Keratinocyte (primary cell): ENCODE data around the gene MC5R. TPM values are rescaled to one million over a fixed set of nuclear protein-coding genes. Genes with fewer than 3 reads are reported as not detected.

ENCODE experiments used
- DNase-seq: peaks from one replicate; pipeline ENCODE4 v3.0.0-alpha.2; 2011; ENCODE audit warnings: low read depth, missing footprints, low spot score
- FAIRE-seq: peaks from 2 replicates; lab custom pipeline; 2011; peaks lifted over from hg19 to GRCh38; lab: Jason Lieb, UNC
- H2AFZ ChIP-seq: 2 replicates; pipeline ENCODE4 v1.6.0; 2012; ENCODE audit warnings: low read length, control low read depth, inconsistent platforms; ENCODE audit not compliant: control insufficient read depth
- H3K27ac ChIP-seq: 2 replicates; pipeline ENCODE4 v1.5.1; 2011; ENCODE audit warnings: low read length; ENCODE audit not compliant: control insufficient read depth, insufficient read depth
- H3K27me3 ChIP-seq: 3 replicates; pipeline ENCODE4 v1.6.0; 2011; ENCODE audit warnings: low read length; ENCODE audit not compliant: control insufficient read depth, insufficient read depth; ENCODE audit errors: extremely low read depth
- H3K36me3 ChIP-seq, 2 experiments: 2 replicates in 1 of 2; 3 replicates in 1 of 2; pipeline ENCODE4 v1.5.1; 2011; ENCODE audit warnings: low read length in 2 of 2, mild to moderate bottlenecking in 1 of 2; ENCODE audit not compliant: control insufficient read depth in 2 of 2, insufficient read depth in 2 of 2; ENCODE audit errors: extremely low read depth in 1 of 2
- H3K4me1 ChIP-seq: 3 replicates; pipeline ENCODE4 v1.5.1; 2011; ENCODE audit warnings: low read length; ENCODE audit not compliant: control insufficient read depth, insufficient read depth; ENCODE audit errors: extremely low read depth
- H3K4me2 ChIP-seq: 3 replicates; pipeline ENCODE4 v1.6.0; 2011; ENCODE audit warnings: low read depth, low read length; ENCODE audit not compliant: control insufficient read depth, insufficient read depth; ENCODE audit errors: extremely low read depth
- H3K4me3 ChIP-seq, 3 experiments: fragments of 200-600 bp in 1 of 3; sonication (generic) in 1 of 3; 2 replicates in 2 of 3; 3 replicates in 1 of 3; pipeline ENCODE4 v1.5.1; 2011 to 2016; ENCODE audit warnings: low read length in 3 of 3, mild to moderate bottlenecking in 3 of 3, control low read depth in 2 of 3, inconsistent platforms in 1 of 3, low read depth in 1 of 3, mixed read lengths in 1 of 3, mixed run types in 1 of 3, moderate library complexity in 1 of 3; ENCODE audit not compliant: control insufficient read depth in 2 of 3, insufficient read depth in 2 of 3; ENCODE audit errors: extremely low read depth in 1 of 3
- H3K79me2 ChIP-seq: 2 replicates; pipeline ENCODE4 v1.6.0; 2012; ENCODE audit warnings: low read length; ENCODE audit not compliant: control insufficient read depth, insufficient read depth
- H3K9ac ChIP-seq: 3 replicates; pipeline ENCODE4 v1.6.0; 2011; ENCODE audit warnings: low read length; ENCODE audit not compliant: control insufficient read depth, insufficient read depth; ENCODE audit errors: extremely low read depth
- H3K9me1 ChIP-seq: 3 replicates; pipeline ENCODE4 v1.6.0; 2011; ENCODE audit warnings: low read length; ENCODE audit not compliant: control insufficient read depth, insufficient read depth; ENCODE audit errors: extremely low read depth
- H3K9me3 ChIP-seq: 2 replicates; pipeline ENCODE4 v1.5.1; 2012; ENCODE audit warnings: low read depth, low read length; ENCODE audit not compliant: control insufficient read depth
- H4K20me1 ChIP-seq: 3 replicates; pipeline ENCODE4 v1.6.0; 2011; ENCODE audit warnings: low read length; ENCODE audit not compliant: control insufficient read depth, insufficient read depth; ENCODE audit errors: extremely low read depth
- EZH2 ChIP-seq: IDR thresholded peaks from one replicate; pipeline ENCODE4 v1.6.1; 2012; ENCODE audit warnings: inconsistent platforms, mild to moderate bottlenecking, low read length, moderate library complexity
- dilution Hi-C: fragments of 300-500 bp; cut with MboI; formaldehyde crosslinking; loops from one replicate; pipeline ENCODE4 v1.7.0; 2020; ENCODE audit warnings: low sequenced_read_pairs; ENCODE audit not compliant: extremely low pct_ligation_motif_present
- polyA plus RNA-seq, 5 experiments: library from polyadenylated mRNA; depleted of rRNA in 3 of 5; stranded (reverse) in 3 of 5; stranded (forward) in 1 of 5; unstranded in 1 of 5; fragments of >200 nt; gene quantifications; 1 replicate in 1 of 5; 2 replicates in 3 of 5; 3 replicates in 1 of 5; pipeline versions ENCODE4 v1.2.1 to v1.2.3, GENCODE V29; 2011 to 2012; ENCODE audit warnings: missing spikeins in 2 of 5, low read depth in 1 of 5, low replicate concordance in 1 of 5
- TF ChIP-seq, protein P1 (sequence below), 3 experiments: IDR thresholded peaks in 1 of 3; conservative IDR thresholded peaks in 1 of 3; optimal IDR thresholded peaks in 1 of 3; 2 replicates in 2 of 3; 3 replicates in 1 of 3; pipeline versions ENCODE3 to v1.5.1; 2011; ENCODE audit warnings: low read length in 3 of 3, mild to moderate bottlenecking in 3 of 3, moderate library complexity in 2 of 3, control low read depth in 1 of 3, inconsistent platforms in 1 of 3; ENCODE audit not compliant: insufficient read depth in 2 of 3; ENCODE audit errors: extremely low read depth in 1 of 3

MC5R gene
- polyA plus RNA-seq, 1 donor (not counting 4 experiments of a cell fraction or from before 2014, with no cell fraction given) = not detected

DNA sequence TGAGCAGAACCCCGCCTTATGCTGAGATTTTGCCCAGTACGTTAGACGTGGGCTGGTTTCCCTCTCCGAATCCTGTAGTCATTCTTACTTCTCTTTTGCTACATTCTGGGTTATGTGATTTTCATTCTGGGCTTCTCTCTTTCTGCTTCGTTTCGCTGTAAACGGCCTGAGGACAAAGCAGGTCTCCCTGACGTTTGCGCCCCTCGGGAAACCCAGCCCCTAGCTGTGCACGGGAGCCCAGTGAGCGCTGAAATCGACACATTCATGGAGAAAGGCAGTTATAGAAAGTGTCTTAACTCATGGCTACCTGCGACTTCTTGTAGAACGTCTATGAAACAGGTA, 22.7 kb upstream of the MC5R start:
- H3K9ac ChIP-seq = peak overlapping the region; percentile 41
- TF ChIP-seq, protein P1, sequence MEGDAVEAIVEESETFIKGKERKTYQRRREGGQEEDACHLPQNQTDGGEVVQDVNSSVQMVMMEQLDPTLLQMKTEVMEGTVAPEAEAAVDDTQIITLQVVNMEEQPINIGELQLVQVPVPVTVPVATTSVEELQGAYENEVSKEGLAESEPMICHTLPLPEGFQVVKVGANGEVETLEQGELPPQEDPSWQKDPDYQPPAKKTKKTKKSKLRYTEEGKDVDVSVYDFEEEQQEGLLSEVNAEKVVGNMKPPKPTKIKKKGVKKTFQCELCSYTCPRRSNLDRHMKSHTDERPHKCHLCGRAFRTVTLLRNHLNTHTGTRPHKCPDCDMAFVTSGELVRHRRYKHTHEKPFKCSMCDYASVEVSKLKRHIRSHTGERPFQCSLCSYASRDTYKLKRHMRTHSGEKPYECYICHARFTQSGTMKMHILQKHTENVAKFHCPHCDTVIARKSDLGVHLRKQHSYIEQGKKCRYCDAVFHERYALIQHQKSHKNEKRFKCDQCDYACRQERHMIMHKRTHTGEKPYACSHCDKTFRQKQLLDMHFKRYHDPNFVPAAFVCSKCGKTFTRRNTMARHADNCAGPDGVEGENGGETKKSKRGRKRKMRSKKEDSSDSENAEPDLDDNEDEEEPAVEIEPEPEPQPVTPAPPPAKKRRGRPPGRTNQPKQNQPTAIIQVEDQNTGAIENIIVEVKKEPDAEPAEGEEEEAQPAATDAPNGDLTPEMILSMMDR (optimal IDR thresholded peaks at IDR 0.05 in 1 of 3, IDR thresholded peaks at IDR 0.05 in 1 of 3, conservative IDR thresholded peaks at IDR 0.05 in 1 of 3; ENCODE audit: extremely low read depth in 1 of 3, insufficient read depth in 2 of 3, low read length in 3 of 3) = no peak
- no peak for TF ChIP-seq EZH2

DNA sequence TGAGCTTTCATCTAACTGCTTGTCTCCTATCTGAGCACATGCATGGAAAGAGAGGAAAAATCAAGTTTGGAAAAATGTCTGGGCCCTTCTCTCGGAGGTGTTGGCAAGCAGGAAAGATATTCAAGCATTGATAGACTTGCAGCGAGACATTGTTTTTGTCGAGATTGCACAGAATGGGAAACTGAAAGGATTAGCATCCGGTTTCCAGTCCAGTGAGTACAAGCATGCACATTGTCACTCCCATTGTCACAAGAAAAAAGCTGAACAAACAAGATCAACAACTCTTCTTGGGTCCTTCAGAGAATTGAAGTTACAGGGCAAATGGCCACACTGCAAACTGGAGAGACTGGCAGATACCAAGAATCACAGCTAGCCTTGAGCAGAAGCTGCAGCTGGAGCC, 19.6 kb upstream of the MC5R start:
- no peaks in the 10 kb centered on the region for H3K79me2 ChIP-seq
- no peak overlapping the region for H3K9ac ChIP-seq
- H3K4me2 ChIP-seq = no peak overlapping the region
- no peaks in the 10 kb centered on the region for H4K20me1 ChIP-seq
- FAIRE-seq = no peak
- H3K27me3 ChIP-seq = no peaks in the 10 kb centered on the region
- H3K9me1 ChIP-seq = no peaks in the 10 kb centered on the region
- no peaks in the 10 kb centered on the region for H3K9me3 ChIP-seq
- no peak overlapping the region for H3K4me3 ChIP-seq
- H3K36me3 ChIP-seq = no peaks in the 10 kb centered on the region
- no peak overlapping the region for H3K27ac ChIP-seq
- H2AFZ ChIP-seq = no peak overlapping the region
- no peak for DNase-seq
- dilution Hi-C loops = no loop called here
- peaks cover 9% of the 10 kb centered on the region for H3K4me1 ChIP-seq
- TF ChIP-seq EZH2 = no peak
- TF ChIP-seq, protein P1 (optimal IDR thresholded peaks at IDR 0.05 in 1 of 3, IDR thresholded peaks at IDR 0.05 in 1 of 3, conservative IDR thresholded peaks at IDR 0.05 in 1 of 3; ENCODE audit: extremely low read depth in 1 of 3, insufficient read depth in 2 of 3, low read length in 3 of 3) = no peak

More for the DNA sequence above, 22.7 kb upstream of the MC5R start:
- H4K20me1 ChIP-seq = no peaks in the 10 kb centered on the region
- no peaks in the 10 kb centered on the region for H3K36me3 ChIP-seq
- FAIRE-seq = no peak
- no peaks in the 10 kb centered on the region for H3K9me1 ChIP-seq
- no peaks in the 10 kb centered on the region for H3K9me3 ChIP-seq
- H3K79me2 ChIP-seq = no peaks in the 10 kb centered on the region
- dilution Hi-C loops = no loop called here
- no peak for DNase-seq
- peak overlapping the region; percentile 91 for H3K4me2 ChIP-seq
- H3K27ac ChIP-seq = no peak overlapping the region
- peak overlapping the region in 2 of 3 experiments; percentile 57 to 71 for H3K4me3 ChIP-seq
- H3K4me1 ChIP-seq = peaks cover 22% of the 10 kb centered on the region
- H3K27me3 ChIP-seq = no peaks in the 10 kb centered on the region
- H2AFZ ChIP-seq = peak overlapping the region; percentile 92
